Activated CD8-positive, alpha-beta T cell treated with anti-CD3 and anti-CD28 coated beads for 36 hours (primary cell): ENCODE data around the gene KLHL40. TPM values are rescaled to one million over a fixed set of nuclear protein-coding genes. Genes with fewer than 3 reads are reported as not detected.

ENCODE experiments used
- ATAC-seq: fragments of 200-7000 bp; cut with Tn5 transposase; one replicate; pipeline ENCODE4 v1.10.0; 2021; ENCODE audit warnings: mild to moderate bottlenecking, moderate library complexity
- CTCF ChIA-PET: fragments of 350-600 bp; sonication (Branson Sonifier 250); formaldehyde crosslinking; loops from one replicate; lab custom pipeline; 2021; ENCODE audit warnings: antibody characterized with exemption; lab: Charles Lee
- POLR2A ChIA-PET: fragments of 350-600 bp; sonication (Branson Sonifier 250); formaldehyde crosslinking; loops from one replicate; lab custom pipeline; 2021; ENCODE audit warnings: antibody characterized with exemption; lab: Charles Lee
- DNase-seq: peaks from one replicate; pipeline ENCODE4 v3.0.0-alpha.2; 2020
- H3K27ac Mint-ChIP-seq: one replicate; pipeline ENCODE4 v1.8.0; 2021; ENCODE audit warnings: mild to moderate bottlenecking, mixed read lengths
- H3K27me3 Mint-ChIP-seq: one replicate; pipeline ENCODE4 v1.8.0; 2021; ENCODE audit warnings: mixed read lengths
- H3K36me3 Mint-ChIP-seq: one replicate; pipeline ENCODE4 v1.8.0; 2021; ENCODE audit warnings: low read depth, mixed read lengths
- H3K4me1 Mint-ChIP-seq: one replicate; pipeline ENCODE4 v1.8.0; 2021; ENCODE audit warnings: low read depth, mixed read lengths
- H3K4me3 Mint-ChIP-seq: one replicate; pipeline ENCODE4 v1.8.0; 2021; ENCODE audit warnings: mild to moderate bottlenecking, moderate library complexity, mixed read lengths
- H3K9me3 Mint-ChIP-seq: one replicate; pipeline ENCODE4 v1.8.0; 2021; ENCODE audit warnings: mixed read lengths
- intact Hi-C: fragments of 100-400 bp; cut with micrococcal nuclease; formaldehyde crosslinking; loops from one replicate; pipeline ENCODE4 v1.10.0; 2022
- total RNA-seq, 2 experiments: library from RNA; stranded (reverse); gene quantifications; one replicate each; pipeline ENCODE4 v1.2.3, GENCODE V29; 2021
- TF ChIP-seq, protein P1 (sequence below): fragments of 200-600 bp; IDR thresholded peaks from one replicate; pipeline ENCODE4 v1.8.0; 2022; ENCODE audit warnings: antibody characterized with exemption, mild to moderate bottlenecking

Gene KLHL40
- total RNA-seq, 2 experiments from 2014 or later = not detected

DNA sequence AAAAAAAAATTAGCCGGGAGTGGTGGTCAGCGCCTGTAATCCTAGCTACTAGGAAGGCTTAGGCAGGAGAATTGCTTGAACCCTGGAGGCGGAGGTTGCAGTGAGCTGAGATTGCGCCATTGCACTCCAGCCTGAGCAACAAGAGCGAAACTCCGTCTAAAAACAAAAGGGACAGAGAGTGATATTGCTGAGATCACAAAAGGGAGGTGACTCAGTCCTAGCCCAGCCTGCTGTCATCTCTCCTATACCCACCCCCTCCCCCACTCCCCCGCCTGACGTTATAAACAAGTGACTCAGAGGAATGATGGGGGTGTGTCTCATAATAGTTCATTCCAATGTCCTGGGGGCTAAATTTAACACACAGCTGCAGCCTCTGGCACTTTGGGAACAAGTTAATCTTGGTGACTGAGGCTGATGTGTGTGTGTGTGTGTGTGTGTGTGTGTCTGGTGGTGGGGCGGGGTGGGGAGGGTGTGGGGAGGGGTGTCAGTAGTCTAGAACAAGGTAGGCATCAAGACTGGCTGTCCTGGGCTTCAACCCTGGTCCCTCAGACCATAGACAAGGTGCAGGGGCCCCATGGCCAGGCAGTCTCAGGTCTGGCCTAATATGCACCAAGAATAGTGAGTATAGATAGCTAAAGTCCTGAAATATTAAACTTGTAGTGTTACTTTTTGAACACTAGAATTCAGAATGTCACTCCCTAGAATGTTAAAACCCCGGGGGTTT lies 1.3 kb upstream of the KLHL40 start:
- no peak overlapping the region for H3K4me3 Mint-ChIP-seq
- no peaks in the 10 kb centered on the region for H3K4me1 Mint-ChIP-seq
- H3K36me3 Mint-ChIP-seq = no peaks in the 10 kb centered on the region
- intact Hi-C loops = no loop called here
- H3K9me3 Mint-ChIP-seq = peaks cover 1% of the 10 kb centered on the region
- peaks cover 9% of the 10 kb centered on the region for H3K27me3 Mint-ChIP-seq
- DNase-seq (peak; percentile 73), ATAC-seq (peak; percentile 92)
- no peak overlapping the region for H3K27ac Mint-ChIP-seq
- TF ChIP-seq, protein P1, sequence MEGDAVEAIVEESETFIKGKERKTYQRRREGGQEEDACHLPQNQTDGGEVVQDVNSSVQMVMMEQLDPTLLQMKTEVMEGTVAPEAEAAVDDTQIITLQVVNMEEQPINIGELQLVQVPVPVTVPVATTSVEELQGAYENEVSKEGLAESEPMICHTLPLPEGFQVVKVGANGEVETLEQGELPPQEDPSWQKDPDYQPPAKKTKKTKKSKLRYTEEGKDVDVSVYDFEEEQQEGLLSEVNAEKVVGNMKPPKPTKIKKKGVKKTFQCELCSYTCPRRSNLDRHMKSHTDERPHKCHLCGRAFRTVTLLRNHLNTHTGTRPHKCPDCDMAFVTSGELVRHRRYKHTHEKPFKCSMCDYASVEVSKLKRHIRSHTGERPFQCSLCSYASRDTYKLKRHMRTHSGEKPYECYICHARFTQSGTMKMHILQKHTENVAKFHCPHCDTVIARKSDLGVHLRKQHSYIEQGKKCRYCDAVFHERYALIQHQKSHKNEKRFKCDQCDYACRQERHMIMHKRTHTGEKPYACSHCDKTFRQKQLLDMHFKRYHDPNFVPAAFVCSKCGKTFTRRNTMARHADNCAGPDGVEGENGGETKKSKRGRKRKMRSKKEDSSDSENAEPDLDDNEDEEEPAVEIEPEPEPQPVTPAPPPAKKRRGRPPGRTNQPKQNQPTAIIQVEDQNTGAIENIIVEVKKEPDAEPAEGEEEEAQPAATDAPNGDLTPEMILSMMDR = no peak
- POLR2A ChIA-PET = interaction anchor here (0.9 kb wide), 1 partner anchor 83 kb away, joined by 3 read pairs; the partner anchor contains the start of gene NKTR
- CTCF ChIA-PET = no interaction called here

DNA sequence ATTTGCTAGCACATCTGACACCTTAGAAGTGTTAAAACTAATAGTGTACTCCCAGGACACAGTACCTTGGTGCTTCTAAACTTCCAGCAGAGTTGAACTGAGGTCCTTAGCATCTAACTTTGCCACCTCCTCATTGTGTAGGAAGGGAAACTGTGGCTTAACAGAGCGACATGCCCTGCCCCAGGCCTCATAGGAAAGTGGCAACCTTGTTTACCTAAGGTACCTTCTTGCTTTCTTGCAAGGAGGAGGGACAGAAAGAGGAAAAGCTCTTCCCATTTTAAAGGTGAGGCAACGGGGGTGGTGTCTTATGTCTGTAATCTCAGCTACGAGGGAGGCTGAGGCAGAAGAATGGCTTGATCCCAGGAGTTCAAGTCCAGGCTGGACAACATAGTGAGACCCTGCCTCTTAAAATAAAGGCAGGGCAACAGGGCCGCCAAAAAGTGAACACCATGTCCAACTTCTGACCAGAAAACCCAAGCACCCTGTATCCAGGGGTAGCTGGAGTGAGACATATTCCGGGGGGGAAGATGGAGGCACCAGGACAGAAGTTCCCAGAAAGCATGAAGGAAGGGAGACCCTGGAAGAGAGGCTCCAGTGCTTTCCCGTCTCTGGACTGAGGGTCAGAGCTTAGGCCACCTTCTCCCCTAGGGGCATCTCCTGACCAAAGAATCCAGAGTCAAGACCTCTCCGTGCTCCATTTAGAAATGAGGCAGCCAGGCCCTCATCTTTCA lies 540 bp upstream of the KLHL40 start:
- no peaks in the 10 kb centered on the region for H3K9me3 Mint-ChIP-seq
- ATAC-seq (no peak), DNase-seq (no peak)
- TF ChIP-seq, protein P1 = no peak
- peaks cover 9% of the 10 kb centered on the region for H3K27me3 Mint-ChIP-seq
- intact Hi-C loops = no loop called here
- H3K4me1 Mint-ChIP-seq = no peaks in the 10 kb centered on the region
- no peaks in the 10 kb centered on the region for H3K36me3 Mint-ChIP-seq
- H3K4me3 Mint-ChIP-seq = no peak overlapping the region
- H3K27ac Mint-ChIP-seq = no peak overlapping the region
- POLR2A ChIA-PET = interaction anchor here (0.9 kb wide), 1 partner anchor 84 kb away, joined by 3 read pairs; the partner anchor contains the start of gene NKTR
- CTCF ChIA-PET = no interaction called here

DNA sequence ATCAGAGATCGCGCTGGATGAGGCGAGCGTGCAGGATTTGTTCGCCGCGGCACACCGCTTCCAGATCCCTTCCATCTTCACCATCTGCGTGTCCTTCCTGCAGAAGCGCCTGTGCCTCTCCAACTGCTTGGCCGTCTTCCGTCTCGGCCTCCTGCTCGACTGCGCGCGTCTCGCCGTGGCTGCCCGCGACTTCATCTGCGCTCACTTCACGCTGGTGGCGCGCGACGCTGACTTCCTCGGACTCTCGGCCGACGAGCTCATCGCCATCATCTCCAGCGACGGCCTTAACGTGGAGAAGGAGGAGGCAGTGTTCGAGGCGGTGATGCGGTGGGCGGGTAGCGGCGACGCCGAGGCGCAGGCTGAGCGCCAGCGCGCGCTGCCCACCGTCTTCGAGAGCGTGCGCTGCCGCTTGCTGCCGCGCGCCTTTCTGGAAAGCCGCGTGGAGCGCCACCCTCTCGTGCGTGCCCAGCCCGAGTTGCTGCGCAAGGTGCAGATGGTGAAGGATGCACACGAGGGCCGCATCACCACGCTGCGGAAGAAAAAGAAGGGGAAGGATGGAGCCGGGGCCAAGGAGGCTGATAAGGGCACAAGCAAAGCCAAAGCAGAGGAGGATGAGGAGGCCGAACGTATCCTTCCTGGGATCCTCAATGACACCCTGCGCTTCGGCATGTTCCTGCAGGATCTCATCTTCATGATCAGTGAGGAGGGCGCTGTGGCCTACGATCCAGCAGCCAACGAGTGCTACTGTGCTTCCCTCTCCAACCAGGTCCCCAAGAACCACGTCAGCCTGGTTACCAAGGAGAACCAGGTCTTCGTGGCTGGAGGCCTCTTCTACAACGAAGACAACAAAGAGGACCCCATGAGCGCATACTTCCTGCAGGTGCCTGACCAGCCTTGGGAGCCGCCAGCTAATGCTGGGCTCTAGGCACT lies 819 bp downstream of the KLHL40 start:
- no peak for DNase-seq

DNA sequence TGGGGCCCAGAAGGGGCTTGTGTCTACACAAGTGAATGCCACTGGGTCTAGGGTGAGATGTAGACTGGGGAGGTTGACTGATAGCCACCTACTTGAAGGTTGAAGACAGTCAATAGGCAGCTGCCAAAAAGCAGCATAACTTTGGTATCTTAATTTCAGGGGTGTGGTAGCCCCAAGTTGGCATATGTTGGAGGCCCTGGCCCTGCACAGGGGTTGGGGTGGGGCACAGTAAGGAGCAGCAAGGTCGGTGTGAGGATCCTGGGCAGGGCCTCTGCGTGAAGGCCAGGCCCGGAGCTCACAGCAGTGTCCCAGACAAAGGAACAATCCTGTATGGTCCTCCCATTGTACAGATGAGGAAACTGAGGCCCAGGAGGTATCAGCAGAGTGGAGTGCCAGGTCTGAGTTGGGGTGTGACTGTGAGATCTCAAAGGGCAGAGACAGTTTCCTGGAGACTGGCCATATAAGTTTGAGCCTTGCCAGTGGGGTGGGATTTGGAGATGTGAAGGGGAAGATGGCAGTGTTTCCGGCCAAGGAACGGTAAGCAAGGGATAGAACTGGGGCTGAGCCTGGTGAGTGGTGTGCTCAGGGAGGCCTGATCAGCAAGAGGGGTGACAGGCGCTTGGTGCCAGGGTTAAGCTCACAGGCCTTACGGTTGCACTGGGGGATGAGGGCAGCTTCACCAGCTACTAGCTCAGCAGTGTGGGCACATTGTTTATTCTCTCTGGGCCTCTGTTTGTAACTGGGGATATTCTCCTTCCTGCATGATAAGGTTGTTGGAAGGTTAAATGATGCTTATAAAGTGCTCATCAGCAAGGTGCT lies 1.7 kb downstream of the KLHL40 start:
- H3K36me3 Mint-ChIP-seq = no peaks in the 10 kb centered on the region
- intact Hi-C loops = no loop called here
- ChIA-PET POLR2A (no interaction called here), CTCF (no interaction called here)
- no peaks in the 10 kb centered on the region for H3K9me3 Mint-ChIP-seq
- DNase-seq = no peak
- no peak for ATAC-seq
- no peak overlapping the region for H3K4me3 Mint-ChIP-seq
- H3K4me1 Mint-ChIP-seq = no peaks in the 10 kb centered on the region
- peaks cover 9% of the 10 kb centered on the region for H3K27me3 Mint-ChIP-seq
- TF ChIP-seq, protein P1 = no peak
- H3K27ac Mint-ChIP-seq = no peak overlapping the region

More for the DNA sequence above, 819 bp downstream of the KLHL40 start:
- no peaks in the 10 kb centered on the region for H3K4me1 Mint-ChIP-seq
- H3K4me3 Mint-ChIP-seq = no peak overlapping the region
- no peaks in the 10 kb centered on the region for H3K9me3 Mint-ChIP-seq
- TF ChIP-seq, protein P1 = no peak
- ATAC-seq = no peak
- POLR2A ChIA-PET = no interaction called here
- H3K36me3 Mint-ChIP-seq = no peaks in the 10 kb centered on the region
- H3K27me3 Mint-ChIP-seq = peaks cover 9% of the 10 kb centered on the region
- intact Hi-C loops = no loop called here
- CTCF ChIA-PET = no interaction called here
- no peak overlapping the region for H3K27ac Mint-ChIP-seq
